ENCODE measurements around the gene GZF1.

- TF ChIP-seq, protein P1, sequence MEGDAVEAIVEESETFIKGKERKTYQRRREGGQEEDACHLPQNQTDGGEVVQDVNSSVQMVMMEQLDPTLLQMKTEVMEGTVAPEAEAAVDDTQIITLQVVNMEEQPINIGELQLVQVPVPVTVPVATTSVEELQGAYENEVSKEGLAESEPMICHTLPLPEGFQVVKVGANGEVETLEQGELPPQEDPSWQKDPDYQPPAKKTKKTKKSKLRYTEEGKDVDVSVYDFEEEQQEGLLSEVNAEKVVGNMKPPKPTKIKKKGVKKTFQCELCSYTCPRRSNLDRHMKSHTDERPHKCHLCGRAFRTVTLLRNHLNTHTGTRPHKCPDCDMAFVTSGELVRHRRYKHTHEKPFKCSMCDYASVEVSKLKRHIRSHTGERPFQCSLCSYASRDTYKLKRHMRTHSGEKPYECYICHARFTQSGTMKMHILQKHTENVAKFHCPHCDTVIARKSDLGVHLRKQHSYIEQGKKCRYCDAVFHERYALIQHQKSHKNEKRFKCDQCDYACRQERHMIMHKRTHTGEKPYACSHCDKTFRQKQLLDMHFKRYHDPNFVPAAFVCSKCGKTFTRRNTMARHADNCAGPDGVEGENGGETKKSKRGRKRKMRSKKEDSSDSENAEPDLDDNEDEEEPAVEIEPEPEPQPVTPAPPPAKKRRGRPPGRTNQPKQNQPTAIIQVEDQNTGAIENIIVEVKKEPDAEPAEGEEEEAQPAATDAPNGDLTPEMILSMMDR (IDR thresholded peaks at IDR 0.05; ENCODE audit: low read depth, low read length), result no peak
- TF ChIP-seq EZH2phosphoT487 (IDR thresholded peaks at IDR 0.05; ENCODE audit: low read depth), result no peak
Measured at GRCh38 chr20:23415959-23416583, 54.1 kb downstream of the GZF1 start.
